Measurements from ENCODE around the gene OSBPL9. TPM values are rescaled to one million over a fixed set of nuclear protein-coding genes. Genes with fewer than 3 reads are reported as not detected.

Gene OSBPL9
- total RNA-seq, 2 donors from 2014 or later = 60.0 to 60.8 TPM

DNA sequence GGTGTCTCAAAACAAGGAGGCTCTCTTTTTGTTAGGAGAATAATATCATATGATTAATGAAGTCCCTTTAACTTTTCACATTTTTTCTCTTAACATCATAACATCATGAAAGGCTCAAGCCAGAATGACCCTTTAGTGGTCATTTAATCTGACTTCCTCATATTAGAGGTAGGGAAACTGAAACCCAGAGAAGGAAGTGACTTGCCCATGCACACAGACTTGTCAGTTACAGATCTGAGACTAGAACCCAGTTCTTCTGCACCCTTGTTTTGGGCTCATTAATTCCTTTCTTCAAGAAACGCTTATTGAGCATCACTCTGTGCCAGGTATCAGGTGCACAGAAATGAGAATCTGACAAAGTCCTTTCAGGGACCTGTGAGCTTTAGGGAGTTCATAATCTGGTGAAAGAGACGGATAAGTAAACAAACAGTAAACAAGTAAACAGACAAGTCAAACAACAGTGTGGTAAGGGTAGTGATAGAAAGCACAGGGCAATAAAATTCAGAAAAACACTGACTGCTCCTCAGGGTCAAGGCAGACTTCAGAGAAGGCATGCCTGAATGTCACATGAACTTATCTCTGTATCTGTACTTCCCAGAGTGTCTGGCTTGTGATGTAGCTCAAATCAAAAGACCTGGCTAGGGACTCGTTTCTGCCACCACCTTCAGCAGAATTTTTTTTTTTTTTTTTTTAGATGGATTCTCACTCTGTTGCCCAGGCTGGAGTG is 38.3 kb upstream of the OSBPL9 start:
- H3K4me1 ChIP-seq = peaks cover 0 to 12% of the 10 kb centered on the region in 2 donors

DNA sequence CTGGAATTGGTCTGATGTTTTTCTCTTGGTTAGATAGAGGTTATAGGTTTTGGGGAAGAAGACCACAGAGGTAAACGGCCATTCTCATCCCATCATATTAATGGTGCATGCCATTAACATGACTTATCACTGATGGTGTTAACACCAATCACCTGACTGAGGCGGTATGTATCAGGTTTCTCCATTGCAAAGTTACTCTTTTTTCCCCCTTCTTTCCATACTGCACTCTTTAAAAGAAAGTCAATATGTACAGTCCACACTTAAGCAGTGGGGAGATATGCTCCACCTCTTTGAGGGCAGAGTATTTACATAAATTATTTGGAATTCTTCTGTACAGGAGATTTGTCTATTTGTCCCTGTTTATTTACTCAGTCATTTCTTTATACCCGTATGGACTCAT is 35.7 kb upstream of the OSBPL9 start:
- Histone ChIP-seq H3K36me3 (no peaks in the 10 kb centered on the region), H3K4me1 (peaks cover 0 to 12% of the 10 kb centered on the region in 2 donors), H3K27me3 (no peaks in the 10 kb centered on the region), H3K27ac (no peak overlapping the region), H3K4me3 (no peak overlapping the region), H3K9me3 (no peaks in the 10 kb centered on the region)
- DNase-seq (ENCODE audit: low spot score) = no peak
- TF ChIP-seq, protein P1, sequence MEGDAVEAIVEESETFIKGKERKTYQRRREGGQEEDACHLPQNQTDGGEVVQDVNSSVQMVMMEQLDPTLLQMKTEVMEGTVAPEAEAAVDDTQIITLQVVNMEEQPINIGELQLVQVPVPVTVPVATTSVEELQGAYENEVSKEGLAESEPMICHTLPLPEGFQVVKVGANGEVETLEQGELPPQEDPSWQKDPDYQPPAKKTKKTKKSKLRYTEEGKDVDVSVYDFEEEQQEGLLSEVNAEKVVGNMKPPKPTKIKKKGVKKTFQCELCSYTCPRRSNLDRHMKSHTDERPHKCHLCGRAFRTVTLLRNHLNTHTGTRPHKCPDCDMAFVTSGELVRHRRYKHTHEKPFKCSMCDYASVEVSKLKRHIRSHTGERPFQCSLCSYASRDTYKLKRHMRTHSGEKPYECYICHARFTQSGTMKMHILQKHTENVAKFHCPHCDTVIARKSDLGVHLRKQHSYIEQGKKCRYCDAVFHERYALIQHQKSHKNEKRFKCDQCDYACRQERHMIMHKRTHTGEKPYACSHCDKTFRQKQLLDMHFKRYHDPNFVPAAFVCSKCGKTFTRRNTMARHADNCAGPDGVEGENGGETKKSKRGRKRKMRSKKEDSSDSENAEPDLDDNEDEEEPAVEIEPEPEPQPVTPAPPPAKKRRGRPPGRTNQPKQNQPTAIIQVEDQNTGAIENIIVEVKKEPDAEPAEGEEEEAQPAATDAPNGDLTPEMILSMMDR (IDR thresholded peaks at IDR 0.05) = no peak

More for the DNA sequence above, 38.3 kb upstream of the OSBPL9 start:
- no peak for DNase-seq (ENCODE audit: low spot score)
- Histone ChIP-seq H3K36me3 (no peaks in the 10 kb centered on the region), H3K27me3 (no peaks in the 10 kb centered on the region), H3K4me3 (no peak overlapping the region), H3K27ac (peak overlapping the region; percentile 37 to 49), H3K9me3 (no peaks in the 10 kb centered on the region)
- TF ChIP-seq, protein P1 (IDR thresholded peaks at IDR 0.05) = no peak

DNA sequence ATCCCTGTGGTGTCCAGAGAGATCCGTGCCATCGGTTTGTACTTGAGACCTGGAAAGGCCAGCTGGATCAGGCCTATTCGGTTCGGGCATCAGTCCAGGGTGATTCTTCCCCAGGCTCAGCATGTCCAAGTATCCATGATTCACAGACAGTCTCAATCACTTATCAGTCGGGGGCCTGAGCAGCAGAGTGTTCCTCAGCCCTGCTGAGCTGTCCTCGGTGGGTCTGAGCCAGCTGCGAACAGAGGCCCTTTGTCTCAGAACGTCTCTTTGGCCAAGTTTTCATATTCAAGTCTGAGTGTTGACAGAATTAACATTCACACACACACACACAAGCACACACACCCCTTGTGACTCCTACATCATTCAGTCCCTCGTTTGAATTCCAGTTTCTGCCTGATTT is 33.4 kb upstream of the OSBPL9 start:
- H3K4me3 ChIP-seq = no peak overlapping the region
- peak overlapping the region; percentile 73 to 76 for H3K27ac ChIP-seq
- no peaks in the 10 kb centered on the region for H3K9me3 ChIP-seq
- H3K36me3 ChIP-seq = no peaks in the 10 kb centered on the region
- H3K27me3 ChIP-seq = no peaks in the 10 kb centered on the region
- TF ChIP-seq, protein P1 (IDR thresholded peaks at IDR 0.05) = no peak
- DNase-seq (ENCODE audit: low spot score) = peak; percentile 95
- H3K4me1 ChIP-seq = peaks cover 0 to 12% of the 10 kb centered on the region in 2 donors

DNA sequence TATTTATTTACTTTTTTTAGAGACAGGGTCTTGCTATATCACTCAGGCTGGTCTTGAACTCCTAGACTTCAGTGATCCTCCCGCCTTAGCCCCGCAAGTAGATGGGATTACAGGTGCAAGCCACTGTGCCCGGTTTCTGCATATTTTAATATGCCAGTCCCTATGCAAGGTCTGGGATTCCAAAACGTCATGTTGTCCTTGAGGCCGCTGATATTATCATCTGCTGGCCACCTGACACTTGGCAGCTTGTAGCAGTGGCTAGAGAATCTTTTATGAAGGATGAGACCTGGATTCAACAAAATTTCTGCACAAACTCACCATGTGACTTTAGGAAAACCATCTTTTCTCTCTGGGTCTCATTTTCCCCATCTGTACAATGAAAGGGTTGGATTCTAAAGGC is 32.9 kb upstream of the OSBPL9 start:
- TF ChIP-seq, protein P1 (IDR thresholded peaks at IDR 0.05) = no peak
- Histone ChIP-seq H3K9me3 (no peaks in the 10 kb centered on the region), H3K36me3 (no peaks in the 10 kb centered on the region), H3K4me3 (no peak overlapping the region), H3K27ac (peak overlapping the region; percentile 73 to 76), H3K27me3 (no peaks in the 10 kb centered on the region), H3K4me1 (peaks cover 0 to 12% of the 10 kb centered on the region in 2 donors)
- no peak for DNase-seq (ENCODE audit: low spot score)

DNA sequence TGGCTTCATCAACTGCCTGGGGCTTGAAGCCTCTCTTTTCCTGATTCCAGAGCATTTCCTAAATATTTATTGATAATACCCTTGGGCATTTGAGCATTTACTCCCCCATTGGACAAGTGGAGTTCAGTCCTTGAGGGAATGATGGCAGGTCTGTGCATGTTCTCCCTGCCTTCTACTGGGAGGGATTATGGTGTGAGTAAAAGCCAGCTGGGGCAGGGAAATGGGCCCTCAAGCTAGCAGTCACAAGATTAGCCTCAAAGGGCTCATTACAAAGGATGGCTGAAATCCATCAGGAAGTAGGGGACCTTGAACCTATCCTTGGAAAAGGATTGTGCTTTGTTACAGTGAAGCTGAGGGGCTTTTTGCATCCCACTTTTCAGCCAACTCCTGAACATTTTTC is 24.2 kb upstream of the OSBPL9 start:
- Histone ChIP-seq H3K4me1 (no peaks in the 10 kb centered on the region), H3K9me3 (no peaks in the 10 kb centered on the region), H3K4me3 (no peak overlapping the region), H3K27me3 (no peaks in the 10 kb centered on the region), H3K36me3 (no peaks in the 10 kb centered on the region), H3K27ac (no peak overlapping the region)
- no peak for DNase-seq (ENCODE audit: low spot score)
- TF ChIP-seq, protein P1 (IDR thresholded peaks at IDR 0.05) = no peak

DNA sequence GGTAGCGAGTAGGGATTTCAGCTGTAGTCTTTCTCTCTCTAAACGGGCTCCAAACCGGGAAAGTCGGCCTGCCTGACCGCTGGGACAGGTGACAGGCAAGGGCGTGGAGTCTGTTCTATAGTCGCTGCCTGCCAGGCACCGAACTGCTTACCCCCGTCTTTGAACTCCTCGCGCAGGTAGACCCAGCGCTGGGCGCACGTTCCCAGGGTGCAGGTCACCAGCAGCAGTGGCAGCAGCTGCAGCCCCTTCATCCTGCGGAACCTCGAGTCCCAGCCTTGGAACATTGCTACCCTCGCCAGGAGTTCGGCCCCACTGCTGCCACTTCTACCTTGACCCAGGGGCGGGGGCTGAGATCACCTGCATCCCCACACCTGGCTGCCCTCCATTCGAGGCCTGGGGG is 22.2 kb upstream of the OSBPL9 start:
- Histone ChIP-seq H3K4me1 (no peaks in the 10 kb centered on the region), H3K9me3 (no peaks in the 10 kb centered on the region), H3K27me3 (no peaks in the 10 kb centered on the region), H3K4me3 (no peak overlapping the region), H3K36me3 (no peaks in the 10 kb centered on the region), H3K27ac (no peak overlapping the region)
- DNase-seq (ENCODE audit: low spot score) = no peak
- TF ChIP-seq, protein P1 (IDR thresholded peaks at IDR 0.05) = no peak
